Measurements from ENCODE around the gene CAPN11.
"Not testable (repeated sequence)": the region's sequence is repeated elsewhere in the genome, so short reads cannot be mapped to it uniquely, and the experiment has no call there.

Gene CAPN11

GRCh38 chr6:44180886-44181285, 22.3 kb downstream of the CAPN11 start:
- no peak for DNase-seq (ENCODE audit: low spot score)

- DNase-seq (ENCODE audit: low spot score), result not testable (repeated sequence)
These were observed 23.2 kb downstream of the CAPN11 start for GRCh38 chr6:44181784-44182183.

GRCh38 chr6:44182911-44183390, 24.3 kb downstream of the CAPN11 start:
- no peak for DNase-seq (ENCODE audit: low spot score)

- no peak for DNase-seq (ENCODE audit: low spot score)
These were observed 25.2 kb downstream of the CAPN11 start for GRCh38 chr6:44183783-44184182.

GRCh38 chr6:44185356-44185755, 26.7 kb downstream of the CAPN11 start:
- not testable (repeated sequence) for DNase-seq (ENCODE audit: low spot score)

- DNase-seq (ENCODE audit: low spot score), result no peak
These were observed 27.5 kb downstream of the CAPN11 start for GRCh38 chr6:44185953-44186634.

GRCh38 chr6:44186635-44187025, 28.0 kb downstream of the CAPN11 start:
- DNase-seq (ENCODE audit: low spot score), result no peak

GRCh38 chr6:44188819-44189218, 30.2 kb downstream of the CAPN11 start:
- no peak for DNase-seq (ENCODE audit: low spot score)

GRCh38 chr6:44189257-44189656, 30.6 kb downstream of the CAPN11 start:
- no peak for DNase-seq (ENCODE audit: low spot score)

GRCh38 chr6:44190715-44191114, 32.1 kb downstream of the CAPN11 start:
- no peak for DNase-seq (ENCODE audit: low spot score)

GRCh38 chr6:44192428-44193041, 33.9 kb downstream of the CAPN11 start:
- DNase-seq (ENCODE audit: low spot score), result no peak

- DNase-seq (ENCODE audit: low spot score), result no peak
These were observed 34.8 kb downstream of the CAPN11 start for GRCh38 chr6:44193307-44193910.

- DNase-seq (ENCODE audit: low spot score), result no peak
These were observed 35.7 kb downstream of the CAPN11 start for GRCh38 chr6:44194326-44194725.

- DNase-seq (ENCODE audit: low spot score), result not testable (repeated sequence)
These were observed 37.7 kb downstream of the CAPN11 start for GRCh38 chr6:44196351-44196750.

GRCh38 chr6:44198684-44199083, 40.1 kb downstream of the CAPN11 start:
- no peak for DNase-seq (ENCODE audit: low spot score)

GRCh38 chr6:44199883-44200282, 41.3 kb downstream of the CAPN11 start:
- DNase-seq (ENCODE audit: low spot score), result no peak

GRCh38 chr6:44201200-44201599, 42.6 kb downstream of the CAPN11 start:
- DNase-seq (ENCODE audit: low spot score), result no peak

GRCh38 chr6:44201638-44202303, 43.2 kb downstream of the CAPN11 start:
- no peak for DNase-seq (ENCODE audit: low spot score)

- DNase-seq (ENCODE audit: low spot score), result no peak
These were observed 43.8 kb downstream of the CAPN11 start for GRCh38 chr6:44202332-44202971.

GRCh38 chr6:44202972-44203750, 44.5 kb downstream of the CAPN11 start:
- no peak for DNase-seq (ENCODE audit: low spot score)

- no peak for DNase-seq (ENCODE audit: low spot score)
These were observed 45.3 kb downstream of the CAPN11 start for GRCh38 chr6:44203955-44204354.

All from SK-N-DZ (cell line).